Measurements from ENCODE around the gene LRTM2. TPM values are rescaled to one million over a fixed set of nuclear protein-coding genes. Genes with fewer than 3 reads are reported as not detected.

The LRTM2 gene
- total and polyA plus RNA-seq, 4 donors, result not detected

DNA sequence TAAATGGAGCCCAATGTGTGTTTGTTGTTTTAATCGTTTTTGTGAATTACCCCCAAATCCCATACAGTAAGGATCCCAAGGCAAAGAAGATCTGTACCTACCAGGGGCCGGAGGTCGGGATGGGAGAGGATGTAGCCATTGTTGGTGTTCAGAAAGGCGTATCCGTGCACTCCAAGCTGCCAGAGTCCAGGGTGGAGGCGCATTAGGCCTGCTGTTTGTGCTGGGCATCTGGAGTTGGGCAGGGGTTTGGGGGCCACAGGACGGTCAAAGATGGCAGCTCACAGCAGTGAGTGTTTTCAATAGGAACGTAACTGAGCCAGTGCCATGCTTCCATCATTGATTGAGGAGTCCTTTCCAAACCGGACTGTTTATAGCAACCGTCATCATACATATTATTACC, 57.8 kb downstream of the LRTM2 start (continued):
- TF ChIP-seq HNF4G (IDR thresholded peaks at IDR 0.05) (no peak), TAF1 (conservative IDR thresholded peaks at IDR 0.05) (no peak), EGR1 (IDR thresholded peaks at IDR 0.05; ENCODE audit: low read depth in 2 of 2) (no peak), JUND (IDR thresholded peaks at IDR 0.05) (no peak)
- TF ChIP-seq, protein P1, sequence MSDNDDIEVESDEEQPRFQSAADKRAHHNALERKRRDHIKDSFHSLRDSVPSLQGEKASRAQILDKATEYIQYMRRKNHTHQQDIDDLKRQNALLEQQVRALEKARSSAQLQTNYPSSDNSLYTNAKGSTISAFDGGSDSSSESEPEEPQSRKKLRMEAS (IDR thresholded peaks at IDR 0.05), result no peak

DNA sequence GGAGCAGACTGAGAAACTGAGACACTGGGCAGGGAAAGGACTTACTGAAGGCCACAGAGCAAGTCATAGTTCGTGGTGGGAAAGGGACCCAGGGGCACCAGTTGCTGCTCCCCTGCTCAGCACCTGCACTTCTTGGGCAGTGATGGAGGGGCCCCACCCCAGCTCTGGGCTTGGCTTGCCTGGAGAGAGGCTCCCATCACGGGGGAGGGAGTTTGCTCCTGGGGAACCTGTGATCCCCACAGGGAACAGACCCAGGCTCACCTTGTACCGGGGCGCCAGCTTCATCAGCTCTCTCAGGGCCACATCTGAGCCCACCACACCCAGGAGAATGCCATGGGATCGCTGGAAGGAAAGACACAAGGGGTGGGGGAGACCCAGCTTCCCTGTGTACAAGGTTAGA, 58.3 kb downstream of the LRTM2 start:
- Histone ChIP-seq H3K36me3 (ENCODE audit: control insufficient read depth in 4 of 4, insufficient read depth in 3 of 4, low read depth in 1 of 4, low read length in 3 of 4) (no peaks in the 10 kb centered on the region), H3K27ac (ENCODE audit: low read depth in 1 of 2, low read length in 2 of 2) (no peak overlapping the region), H3K9ac (ENCODE audit: low read depth in 1 of 2, low read length in 2 of 2) (no peak overlapping the region), H3K27me3 (ENCODE audit: control insufficient read depth in 4 of 4, insufficient read depth in 4 of 4, low read length in 3 of 4) (peaks cover 0 to 2% (median 0%) of the 10 kb centered on the region in 4 donors), H3K4me3 (ENCODE audit: low read depth in 1 of 3, low read length in 3 of 3) (no peak overlapping the region), H3K9me3 (ENCODE audit: control insufficient read depth in 4 of 4, low read length in 3 of 4) (no peaks in the 10 kb centered on the region), H3K4me1 (ENCODE audit: control insufficient read depth in 4 of 4, insufficient read depth in 4 of 4, low read length in 3 of 4) (no peaks in the 10 kb centered on the region)
- DNase-seq (ENCODE audit: low spot score), result no peak
- TF ChIP-seq FOXA1 (IDR thresholded peaks at IDR 0.05), result no peak
- WGBS, result 85% methylated on average over 5 of the region's 5 CpGs

DNA sequence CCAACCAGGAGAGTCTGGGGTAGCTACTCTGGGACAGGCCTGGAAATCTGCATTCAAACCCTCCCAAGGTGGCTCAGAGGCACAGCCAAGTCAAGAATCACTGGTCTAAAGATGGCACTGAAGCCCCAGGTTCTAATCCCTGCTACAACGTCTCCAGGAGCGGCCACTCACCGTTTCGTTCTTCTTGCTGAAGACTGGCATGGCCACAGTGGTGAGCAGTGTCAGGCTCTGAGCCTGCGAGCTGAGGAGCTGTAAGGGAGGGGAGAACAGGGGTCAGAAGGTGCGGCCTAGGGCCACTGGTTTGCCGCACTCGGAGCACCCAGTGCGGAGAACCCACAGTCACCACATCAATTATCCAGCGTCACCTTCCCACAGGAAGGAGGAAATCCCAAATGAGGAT, 59.3 kb downstream of the LRTM2 start:
- peaks cover 0 to 2% (median 0%) of the 10 kb centered on the region in 4 donors for H3K27me3 ChIP-seq (ENCODE audit: control insufficient read depth in 4 of 4, insufficient read depth in 4 of 4, low read length in 3 of 4)
- H3K9ac ChIP-seq (ENCODE audit: low read depth in 1 of 2, low read length in 2 of 2), result no peak overlapping the region
- TF ChIP-seq YY1 (IDR thresholded peaks at IDR 0.05) (no peak), SP1 (IDR thresholded peaks at IDR 0.05) (no peak), JUND (IDR thresholded peaks at IDR 0.05) (no peak), RXRA (IDR thresholded peaks at IDR 0.05) (no peak)
- no peak for DNase-seq (ENCODE audit: low spot score)
- no peak overlapping the region for H3K4me3 ChIP-seq (ENCODE audit: low read depth in 1 of 3, low read length in 3 of 3)
- H3K27ac ChIP-seq (ENCODE audit: low read depth in 1 of 2, low read length in 2 of 2), result no peak overlapping the region
- H3K9me3 ChIP-seq (ENCODE audit: control insufficient read depth in 4 of 4, low read length in 3 of 4), result no peaks in the 10 kb centered on the region
- no peaks in the 10 kb centered on the region for H3K4me1 ChIP-seq (ENCODE audit: control insufficient read depth in 4 of 4, insufficient read depth in 4 of 4, low read length in 3 of 4)
- no peaks in the 10 kb centered on the region for H3K36me3 ChIP-seq (ENCODE audit: control insufficient read depth in 4 of 4, insufficient read depth in 3 of 4, low read depth in 1 of 4, low read length in 3 of 4)
- WGBS, result 96% methylated on average over 10 of the region's 10 CpGs

DNA sequence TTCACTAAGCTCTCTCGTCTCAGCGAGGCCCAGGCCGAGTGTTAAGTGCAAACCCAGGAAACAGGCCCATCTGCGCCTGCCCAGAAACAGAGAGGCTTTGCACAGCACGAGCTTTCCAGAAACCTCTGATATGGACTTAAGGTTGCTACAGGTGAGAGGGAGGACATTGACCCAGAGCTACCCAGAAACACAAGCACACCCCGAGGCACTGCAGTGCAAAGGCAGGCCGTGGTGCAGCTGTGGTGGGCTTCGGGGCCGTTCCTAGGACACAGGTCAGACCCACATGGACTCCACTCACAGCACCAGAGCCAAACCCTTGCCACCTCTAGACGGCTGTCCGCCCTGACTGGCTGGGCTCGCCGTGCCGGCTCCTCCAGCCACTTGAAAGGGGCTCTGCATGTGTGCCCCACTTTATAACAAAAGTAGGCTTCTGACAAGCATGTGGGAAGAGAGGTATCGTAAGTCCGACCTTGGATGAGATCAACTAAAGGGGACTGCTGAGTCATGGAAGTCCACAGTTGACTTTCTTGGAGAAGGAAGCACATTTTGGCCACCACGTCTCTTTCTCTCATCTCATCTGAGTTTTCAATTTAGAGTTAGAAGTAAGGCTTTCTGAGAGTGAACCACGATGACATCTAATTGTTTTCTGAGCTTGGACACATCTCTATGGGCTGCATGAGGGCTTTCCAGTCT, 59.9 kb downstream of the LRTM2 start:
- Histone ChIP-seq H3K4me3 (ENCODE audit: low read depth in 1 of 3, low read length in 3 of 3) (no peak overlapping the region), H3K4me1 (ENCODE audit: control insufficient read depth in 4 of 4, insufficient read depth in 4 of 4, low read length in 3 of 4) (no peaks in the 10 kb centered on the region), H3K27me3 (ENCODE audit: control insufficient read depth in 4 of 4, insufficient read depth in 4 of 4, low read length in 3 of 4) (no peaks in the 10 kb centered on the region), H3K36me3 (ENCODE audit: control insufficient read depth in 4 of 4, insufficient read depth in 3 of 4, low read depth in 1 of 4, low read length in 3 of 4) (no peaks in the 10 kb centered on the region), H3K27ac (ENCODE audit: low read depth in 1 of 2, low read length in 2 of 2) (no peak overlapping the region), H3K9me3 (ENCODE audit: control insufficient read depth in 4 of 4, low read length in 3 of 4) (no peaks in the 10 kb centered on the region), H3K9ac (ENCODE audit: low read depth in 1 of 2, low read length in 2 of 2) (no peak overlapping the region)
- DNase-seq (ENCODE audit: low spot score), result peak; percentile 28
- WGBS, result 90% methylated on average over 18 of the region's 18 CpGs
- TF ChIP-seq HNF4A (conservative IDR thresholded peaks at IDR 0.05), result no peak
- no peak for TF ChIP-seq YY1 (IDR thresholded peaks at IDR 0.05)
- TF ChIP-seq GABPA (IDR thresholded peaks at IDR 0.05 in 1 of 2, conservative IDR thresholded peaks at IDR 0.05 in 1 of 2), result no peak
- TF ChIP-seq, protein P2, sequence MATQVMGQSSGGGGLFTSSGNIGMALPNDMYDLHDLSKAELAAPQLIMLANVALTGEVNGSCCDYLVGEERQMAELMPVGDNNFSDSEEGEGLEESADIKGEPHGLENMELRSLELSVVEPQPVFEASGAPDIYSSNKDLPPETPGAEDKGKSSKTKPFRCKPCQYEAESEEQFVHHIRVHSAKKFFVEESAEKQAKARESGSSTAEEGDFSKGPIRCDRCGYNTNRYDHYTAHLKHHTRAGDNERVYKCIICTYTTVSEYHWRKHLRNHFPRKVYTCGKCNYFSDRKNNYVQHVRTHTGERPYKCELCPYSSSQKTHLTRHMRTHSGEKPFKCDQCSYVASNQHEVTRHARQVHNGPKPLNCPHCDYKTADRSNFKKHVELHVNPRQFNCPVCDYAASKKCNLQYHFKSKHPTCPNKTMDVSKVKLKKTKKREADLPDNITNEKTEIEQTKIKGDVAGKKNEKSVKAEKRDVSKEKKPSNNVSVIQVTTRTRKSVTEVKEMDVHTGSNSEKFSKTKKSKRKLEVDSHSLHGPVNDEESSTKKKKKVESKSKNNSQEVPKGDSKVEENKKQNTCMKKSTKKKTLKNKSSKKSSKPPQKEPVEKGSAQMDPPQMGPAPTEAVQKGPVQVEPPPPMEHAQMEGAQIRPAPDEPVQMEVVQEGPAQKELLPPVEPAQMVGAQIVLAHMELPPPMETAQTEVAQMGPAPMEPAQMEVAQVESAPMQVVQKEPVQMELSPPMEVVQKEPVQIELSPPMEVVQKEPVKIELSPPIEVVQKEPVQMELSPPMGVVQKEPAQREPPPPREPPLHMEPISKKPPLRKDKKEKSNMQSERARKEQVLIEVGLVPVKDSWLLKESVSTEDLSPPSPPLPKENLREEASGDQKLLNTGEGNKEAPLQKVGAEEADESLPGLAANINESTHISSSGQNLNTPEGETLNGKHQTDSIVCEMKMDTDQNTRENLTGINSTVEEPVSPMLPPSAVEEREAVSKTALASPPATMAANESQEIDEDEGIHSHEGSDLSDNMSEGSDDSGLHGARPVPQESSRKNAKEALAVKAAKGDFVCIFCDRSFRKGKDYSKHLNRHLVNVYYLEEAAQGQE (IDR thresholded peaks at IDR 0.05), result no peak
- no peak for TF ChIP-seq FOXA2 (IDR thresholded peaks at IDR 0.05)
- TF ChIP-seq HNF4G (IDR thresholded peaks at IDR 0.05), result no peak
- no peak for TF ChIP-seq RAD21 (IDR thresholded peaks at IDR 0.05)
- no peak for TF ChIP-seq SP1 (IDR thresholded peaks at IDR 0.05)
- TF ChIP-seq NR2F2 (IDR thresholded peaks at IDR 0.05), result no peak
- TF ChIP-seq, protein P3, sequence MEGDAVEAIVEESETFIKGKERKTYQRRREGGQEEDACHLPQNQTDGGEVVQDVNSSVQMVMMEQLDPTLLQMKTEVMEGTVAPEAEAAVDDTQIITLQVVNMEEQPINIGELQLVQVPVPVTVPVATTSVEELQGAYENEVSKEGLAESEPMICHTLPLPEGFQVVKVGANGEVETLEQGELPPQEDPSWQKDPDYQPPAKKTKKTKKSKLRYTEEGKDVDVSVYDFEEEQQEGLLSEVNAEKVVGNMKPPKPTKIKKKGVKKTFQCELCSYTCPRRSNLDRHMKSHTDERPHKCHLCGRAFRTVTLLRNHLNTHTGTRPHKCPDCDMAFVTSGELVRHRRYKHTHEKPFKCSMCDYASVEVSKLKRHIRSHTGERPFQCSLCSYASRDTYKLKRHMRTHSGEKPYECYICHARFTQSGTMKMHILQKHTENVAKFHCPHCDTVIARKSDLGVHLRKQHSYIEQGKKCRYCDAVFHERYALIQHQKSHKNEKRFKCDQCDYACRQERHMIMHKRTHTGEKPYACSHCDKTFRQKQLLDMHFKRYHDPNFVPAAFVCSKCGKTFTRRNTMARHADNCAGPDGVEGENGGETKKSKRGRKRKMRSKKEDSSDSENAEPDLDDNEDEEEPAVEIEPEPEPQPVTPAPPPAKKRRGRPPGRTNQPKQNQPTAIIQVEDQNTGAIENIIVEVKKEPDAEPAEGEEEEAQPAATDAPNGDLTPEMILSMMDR (IDR thresholded peaks at IDR 0.05; ENCODE audit: low read depth, low read length, missing input control), result no peak
- TF ChIP-seq, protein P4, sequence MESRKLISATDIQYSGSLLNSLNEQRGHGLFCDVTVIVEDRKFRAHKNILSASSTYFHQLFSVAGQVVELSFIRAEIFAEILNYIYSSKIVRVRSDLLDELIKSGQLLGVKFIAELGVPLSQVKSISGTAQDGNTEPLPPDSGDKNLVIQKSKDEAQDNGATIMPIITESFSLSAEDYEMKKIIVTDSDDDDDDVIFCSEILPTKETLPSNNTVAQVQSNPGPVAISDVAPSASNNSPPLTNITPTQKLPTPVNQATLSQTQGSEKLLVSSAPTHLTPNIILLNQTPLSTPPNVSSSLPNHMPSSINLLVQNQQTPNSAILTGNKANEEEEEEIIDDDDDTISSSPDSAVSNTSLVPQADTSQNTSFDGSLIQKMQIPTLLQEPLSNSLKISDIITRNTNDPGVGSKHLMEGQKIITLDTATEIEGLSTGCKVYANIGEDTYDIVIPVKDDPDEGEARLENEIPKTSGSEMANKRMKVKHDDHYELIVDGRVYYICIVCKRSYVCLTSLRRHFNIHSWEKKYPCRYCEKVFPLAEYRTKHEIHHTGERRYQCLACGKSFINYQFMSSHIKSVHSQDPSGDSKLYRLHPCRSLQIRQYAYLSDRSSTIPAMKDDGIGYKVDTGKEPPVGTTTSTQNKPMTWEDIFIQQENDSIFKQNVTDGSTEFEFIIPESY (IDR thresholded peaks at IDR 0.05), result no peak

Measured in liver (tissue), 9 donors.